SH-SY5Y (cell line): Measurements from ENCODE around the gene SPRR4.

ENCODE experiments used
- GATA2 ChIP-seq: IDR thresholded peaks from 2 replicates; pipeline ENCODE4 v1.6.1; 2011; ENCODE audit warnings: mild to moderate bottlenecking, low read depth, low read length
- GATA3 ChIP-seq: IDR thresholded peaks from 2 replicates; pipeline ENCODE4 v1.6.1; 2011; ENCODE audit warnings: low read depth, mild to moderate bottlenecking, low read length, moderate library complexity

GRCh38 chr1:152968248-152968647 is 2.2 kb upstream of the SPRR4 start:
- TF ChIP-seq GATA2: no peak
- no peak for TF ChIP-seq GATA3
